HepG2 (cell line): ENCODE results near the gene AMELY. TPM values are rescaled to one million over a fixed set of nuclear protein-coding genes. Genes with fewer than 3 reads are reported as not detected.

Experiments used
- CHD2 ChIP-seq: IDR thresholded peaks from 2 replicates; pipeline ENCODE4 v1.6.1; 2011; ENCODE audit warnings: low read depth, low read length, improper control_type of control experiment
- GTF3A ChIP-seq: sonication (generic); formaldehyde crosslinking; conservative IDR thresholded peaks from 2 replicates; pipeline ENCODE4 v1.4.0; 2020; ENCODE audit warnings: mild to moderate bottlenecking, missing genetic modification reagents
- HINFP ChIP-seq: sonication (generic); formaldehyde crosslinking; IDR thresholded peaks from 2 replicates; pipeline ENCODE4 v1.4.0; 2020; ENCODE audit warnings: low read depth, mild to moderate bottlenecking, missing genetic modification reagents
- HNRNPLL ChIP-seq: fragments of 200-400 bp; formaldehyde crosslinking; IDR thresholded peaks from 2 replicates; pipeline ENCODE4 v1.6.1; 2017; ENCODE audit warnings: mild to moderate bottlenecking, low read depth, low read length; ENCODE audit not compliant: poor library complexity, severe bottlenecking
- KAT7 ChIP-seq: IDR thresholded peaks from 2 replicates; pipeline ENCODE4 v1.6.1; 2018; ENCODE audit warnings: borderline replicate concordance, missing compliant biosample characterization
- LCORL ChIP-seq, 2 experiments: fragments of 450-650 bp in 1 of 2; sonication (generic) in 1 of 2; formaldehyde crosslinking in 1 of 2; IDR thresholded peaks; 2 replicates each; pipeline versions ENCODE4 v1.5.0 to v1.6.1; 2017 to 2020; ENCODE audit warnings: antibody characterized with exemption in 1 of 2, missing genetic modification reagents in 1 of 2
- MTF1 ChIP-seq: sonication (generic); formaldehyde crosslinking; IDR thresholded peaks from 2 replicates; pipeline ENCODE4 v1.5.0; 2020; ENCODE audit warnings: missing genetic modification reagents
- NCOR1 ChIP-seq: fragments of 200-600 bp; sonication (generic); IDR thresholded peaks from 2 replicates; pipeline ENCODE4 v1.7.0; 2017; ENCODE audit warnings: antibody characterized with exemption, low read length, borderline replicate concordance
- NFE2 ChIP-seq: sonication (generic); formaldehyde crosslinking; IDR thresholded peaks from 2 replicates; pipeline ENCODE4 v1.4.0; 2020; ENCODE audit warnings: missing genetic modification reagents
- RELA ChIP-seq: sonication (generic); formaldehyde crosslinking; IDR thresholded peaks from 2 replicates; pipeline ENCODE4 v1.4.0; 2020; ENCODE audit warnings: missing genetic modification reagents
- STAG1 ChIP-seq: sonication (generic); formaldehyde crosslinking; IDR thresholded peaks from 2 replicates; pipeline ENCODE4 v1.4.0; 2020; ENCODE audit warnings: missing genetic modification reagents
- ZFP37 ChIP-seq: sonication (generic); formaldehyde crosslinking; IDR thresholded peaks from 2 replicates; pipeline ENCODE4 v1.4.0; 2020; ENCODE audit warnings: missing genetic modification reagents, borderline replicate concordance
- ZNF646 ChIP-seq: sonication (generic); formaldehyde crosslinking; IDR thresholded peaks from 2 replicates; pipeline ENCODE4 v1.9.0; 2021; ENCODE audit warnings: mild to moderate bottlenecking, missing genetic modification reagents
- ZSCAN9 ChIP-seq: IDR thresholded peaks from 2 replicates; pipeline ENCODE4 v1.6.1; 2016; ENCODE audit warnings: borderline replicate concordance
- polyA plus RNA-seq, 8 experiments: library from polyadenylated mRNA; depleted of rRNA in 3 of 8; stranded (reverse) in 7 of 8; unstranded in 1 of 8; fragments of >200 nt; fragmentation: Illumina TruSeq in 4 of 8; extraction: Trizol in 4 of 8; gene quantifications; 2 replicates each; pipeline versions ENCODE4 v1.2.1 to v1.2.3, GENCODE V29; 2011 to 2016; ENCODE audit warnings: low read depth in 4 of 8, missing spikeins in 1 of 8, mixed read lengths in 1 of 8; ENCODE audit not compliant: insufficient read depth in 1 of 8
- total RNA-seq, 5 experiments: library from RNA; depleted of rRNA; stranded (reverse); fragments of >200 nt; fragmentation: Illumina TruSeq; extraction: Trizol; gene quantifications; 2 replicates each; pipeline ENCODE4 v1.2.3, GENCODE V29; 2016; ENCODE audit warnings: low read depth in 1 of 5
- TF ChIP-seq, protein P1 (sequence below): sonication (generic); formaldehyde crosslinking; IDR thresholded peaks from 2 replicates; pipeline ENCODE4 v1.4.0; 2020; ENCODE audit warnings: missing genetic modification reagents

The AMELY gene
- total and polyA plus RNA-seq, 2 of the 13 experiments (the other 11 are each of a cell fraction or from before 2014, with no cell fraction given) = not detected

DNA sequence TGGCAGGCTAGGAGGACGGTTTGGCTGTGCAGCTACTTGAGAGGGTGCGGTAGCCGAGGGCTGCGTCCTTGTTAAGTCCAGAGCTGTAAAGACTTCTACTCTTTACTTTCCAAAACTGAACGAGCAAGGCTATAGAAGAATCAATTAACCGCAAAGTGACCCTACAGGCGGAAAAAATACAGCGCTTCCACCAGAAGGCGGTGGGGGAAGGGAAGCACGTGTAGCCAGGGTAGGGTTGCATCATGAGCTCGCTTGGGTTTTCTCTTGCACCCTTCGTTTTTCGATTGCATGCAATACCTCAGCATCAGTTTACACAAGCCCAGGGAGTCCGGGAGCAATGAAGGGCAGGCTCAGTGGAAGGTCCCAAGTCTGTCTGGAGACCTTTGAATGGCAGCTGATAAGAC is 2.4 kb downstream of the AMELY start (continued):
- TF ChIP-seq HINFP (CRISPR knock-in tag) (no peak), MTF1 (CRISPR knock-in tag) (no peak), ZSCAN9 (CRISPR knock-in tag) (no peak), GTF3A (CRISPR knock-in tag) (no peak), CHD2 (no peak), STAG1 (CRISPR knock-in tag) (no peak), ZNF646 (CRISPR knock-in tag) (no peak), RELA (CRISPR knock-in tag) (no peak), NCOR1 (no peak), LCORL (IDR thresholded peaks at IDR 0.05) (no peak), LCORL (CRISPR knock-in tag; IDR thresholded peaks at IDR 0.05) (no peak), NFE2 (CRISPR knock-in tag) (no peak), HNRNPLL (no peak), ZFP37 (CRISPR knock-in tag) (no peak), KAT7 (CRISPR knock-in tag) (no peak)
- TF ChIP-seq, protein P1, sequence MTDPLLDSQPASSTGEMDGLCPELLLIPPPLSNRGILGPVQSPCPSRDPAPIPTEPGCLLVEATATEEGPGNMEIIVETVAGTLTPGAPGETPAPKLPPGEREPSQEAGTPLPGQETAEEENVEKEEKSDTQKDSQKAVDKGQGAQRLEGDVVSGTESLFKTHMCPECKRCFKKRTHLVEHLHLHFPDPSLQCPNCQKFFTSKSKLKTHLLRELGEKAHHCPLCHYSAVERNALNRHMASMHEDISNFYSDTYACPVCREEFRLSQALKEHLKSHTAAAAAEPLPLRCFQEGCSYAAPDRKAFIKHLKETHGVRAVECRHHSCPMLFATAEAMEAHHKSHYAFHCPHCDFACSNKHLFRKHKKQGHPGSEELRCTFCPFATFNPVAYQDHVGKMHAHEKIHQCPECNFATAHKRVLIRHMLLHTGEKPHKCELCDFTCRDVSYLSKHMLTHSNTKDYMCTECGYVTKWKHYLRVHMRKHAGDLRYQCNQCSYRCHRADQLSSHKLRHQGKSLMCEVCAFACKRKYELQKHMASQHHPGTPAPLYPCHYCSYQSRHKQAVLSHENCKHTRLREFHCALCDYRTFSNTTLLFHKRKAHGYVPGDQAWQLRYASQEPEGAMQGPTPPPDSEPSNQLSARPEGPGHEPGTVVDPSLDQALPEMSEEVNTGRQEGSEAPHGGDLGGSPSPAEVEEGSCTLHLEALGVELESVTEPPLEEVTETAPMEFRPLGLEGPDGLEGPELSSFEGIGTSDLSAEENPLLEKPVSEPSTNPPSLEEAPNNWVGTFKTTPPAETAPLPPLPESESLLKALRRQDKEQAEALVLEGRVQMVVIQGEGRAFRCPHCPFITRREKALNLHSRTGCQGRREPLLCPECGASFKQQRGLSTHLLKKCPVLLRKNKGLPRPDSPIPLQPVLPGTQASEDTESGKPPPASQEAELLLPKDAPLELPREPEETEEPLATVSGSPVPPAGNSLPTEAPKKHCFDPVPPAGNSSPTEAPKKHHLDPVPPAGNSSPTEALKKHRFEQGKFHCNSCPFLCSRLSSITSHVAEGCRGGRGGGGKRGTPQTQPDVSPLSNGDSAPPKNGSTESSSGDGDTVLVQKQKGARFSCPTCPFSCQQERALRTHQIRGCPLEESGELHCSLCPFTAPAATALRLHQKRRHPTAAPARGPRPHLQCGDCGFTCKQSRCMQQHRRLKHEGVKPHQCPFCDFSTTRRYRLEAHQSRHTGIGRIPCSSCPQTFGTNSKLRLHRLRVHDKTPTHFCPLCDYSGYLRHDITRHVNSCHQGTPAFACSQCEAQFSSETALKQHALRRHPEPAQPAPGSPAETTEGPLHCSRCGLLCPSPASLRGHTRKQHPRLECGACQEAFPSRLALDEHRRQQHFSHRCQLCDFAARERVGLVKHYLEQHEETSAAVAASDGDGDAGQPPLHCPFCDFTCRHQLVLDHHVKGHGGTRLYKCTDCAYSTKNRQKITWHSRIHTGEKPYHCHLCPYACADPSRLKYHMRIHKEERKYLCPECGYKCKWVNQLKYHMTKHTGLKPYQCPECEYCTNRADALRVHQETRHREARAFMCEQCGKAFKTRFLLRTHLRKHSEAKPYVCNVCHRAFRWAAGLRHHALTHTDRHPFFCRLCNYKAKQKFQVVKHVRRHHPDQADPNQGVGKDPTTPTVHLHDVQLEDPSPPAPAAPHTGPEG (CRISPR knock-in tag) = no peak
